Endometrium (tissue), 2 donors: ENCODE results near the gene RSPH9.
"Not testable (repeated sequence)": the region's sequence is repeated elsewhere in the genome, so short reads cannot be mapped to it uniquely, and the experiment has no call there.

Experiments used
- FAIRE-seq: peaks from 2 replicates; lab custom pipeline; 2012; peaks lifted over from hg19 to GRCh38; lab: Jason Lieb, UNC
- donor health status: control.
- donor health status: control.

RSPH9 gene

DNA sequence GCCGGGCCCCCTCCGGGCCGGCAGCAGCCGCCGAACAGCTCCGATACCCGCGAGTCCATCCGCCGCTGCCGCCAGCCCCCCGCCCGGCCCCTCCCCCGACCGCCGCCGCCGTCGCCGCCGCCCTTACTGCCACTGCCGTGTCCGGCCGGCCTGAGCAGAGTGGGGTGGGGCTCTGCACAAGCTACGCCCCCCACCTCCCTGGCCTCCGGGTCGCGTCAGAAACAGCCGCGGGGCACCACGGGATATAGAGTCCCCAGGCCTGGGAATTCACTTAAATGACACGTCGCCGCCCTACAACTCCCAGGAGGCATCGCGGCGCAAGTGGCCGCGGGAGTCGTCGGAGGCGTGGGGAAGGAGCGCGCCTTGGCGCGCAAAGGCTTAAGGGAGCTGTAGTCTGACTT is 15.7 kb upstream of the RSPH9 start, which contains the start of gene GTPBP2:
Gene GTPBP2, minus strand, starts transcription at position 161 of the 401 bp plus-strand sequence. Its CDS starts 102 bp downstream, at position 59.
- FAIRE-seq, result peak; percentile 90

DNA sequence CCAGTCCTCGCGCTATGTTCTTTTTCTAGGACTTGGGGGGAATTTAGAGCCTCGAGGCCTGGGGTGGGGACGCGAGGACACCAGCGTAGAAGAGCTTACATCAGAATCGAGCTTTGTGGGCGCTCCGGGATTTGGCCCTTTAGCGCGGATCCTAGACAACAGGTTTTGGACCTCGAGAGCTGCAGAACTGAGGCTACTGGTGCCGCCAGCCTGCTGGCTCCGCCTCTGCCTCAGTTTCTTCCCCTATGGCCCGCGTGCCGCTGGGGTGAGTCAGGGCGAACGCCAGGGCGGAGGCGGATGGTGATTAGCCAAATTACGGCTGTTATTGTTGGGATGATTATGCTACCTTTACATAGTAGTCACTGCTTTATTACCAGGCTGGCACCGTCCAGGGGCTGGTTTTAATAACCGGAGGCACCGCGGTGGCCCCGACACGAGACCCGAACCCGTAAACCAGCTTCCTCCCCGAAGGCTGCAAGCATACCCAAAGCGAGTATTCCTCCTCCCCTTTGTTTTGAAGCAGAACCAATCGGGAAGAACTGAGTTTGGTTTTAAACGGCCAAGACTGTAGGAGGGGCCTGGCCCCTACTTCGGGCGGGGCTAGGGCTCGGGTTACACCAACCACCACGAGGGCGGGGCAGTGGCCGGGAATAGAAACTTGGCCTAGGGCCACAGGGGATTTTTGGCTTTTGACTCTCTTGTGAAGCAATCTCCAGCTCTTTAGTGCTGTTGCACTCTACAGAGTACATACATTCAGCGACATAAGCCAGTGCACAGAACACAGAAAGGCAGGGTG is 15.1 kb upstream of the RSPH9 start:
- FAIRE-seq, result peak; percentile 95

DNA sequence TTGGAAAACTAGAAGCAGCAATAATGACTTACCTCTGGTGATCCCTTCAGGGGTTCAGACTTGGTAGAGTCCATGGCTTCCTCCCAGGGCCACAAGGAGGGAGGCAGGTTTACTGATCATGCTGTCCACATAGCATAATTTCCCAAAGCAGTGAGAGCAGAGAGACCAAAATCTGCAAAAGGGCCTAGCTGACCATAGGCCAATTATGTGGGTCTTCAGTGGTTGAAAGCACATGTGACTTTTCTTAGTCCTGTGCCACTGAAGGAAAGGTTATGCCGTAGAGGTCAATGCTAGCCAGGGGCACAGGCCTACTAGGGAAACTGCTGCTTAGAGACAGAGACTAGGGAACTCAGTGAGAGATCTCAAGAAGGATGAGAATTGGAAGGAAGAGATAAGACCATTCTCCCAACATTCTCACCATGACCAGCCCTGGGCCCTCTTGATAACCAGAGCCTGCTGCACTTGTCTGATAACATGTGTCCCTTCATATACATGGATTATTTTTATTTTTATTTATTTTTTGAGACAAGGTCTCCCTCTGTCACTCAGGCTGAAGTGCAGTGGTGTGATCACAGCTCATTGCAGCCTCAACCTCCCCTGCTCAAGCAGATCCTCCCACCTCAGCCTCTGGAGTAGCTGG is 13.7 kb upstream of the RSPH9 start:
- no peak for FAIRE-seq

DNA sequence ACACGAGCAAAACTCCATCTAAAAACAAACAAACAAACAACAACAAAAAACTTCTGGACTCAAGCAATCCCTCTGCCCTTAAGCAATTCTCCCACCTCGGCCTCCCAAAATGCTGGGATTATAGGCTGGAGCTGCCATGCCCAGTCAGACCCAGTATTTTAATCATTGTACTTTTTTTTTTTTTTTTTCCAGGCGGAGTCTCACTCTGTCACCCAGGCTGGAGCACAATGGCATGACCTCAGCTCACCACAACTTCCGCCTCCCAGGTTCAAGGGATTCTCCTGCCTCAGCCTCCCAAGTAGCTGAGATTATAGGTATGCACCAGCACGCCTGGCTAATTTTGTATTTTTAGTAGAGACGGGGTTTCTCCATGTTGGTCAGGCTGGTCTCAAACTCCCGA is 11.8 kb upstream of the RSPH9 start:
- not testable (repeated sequence) for FAIRE-seq

DNA sequence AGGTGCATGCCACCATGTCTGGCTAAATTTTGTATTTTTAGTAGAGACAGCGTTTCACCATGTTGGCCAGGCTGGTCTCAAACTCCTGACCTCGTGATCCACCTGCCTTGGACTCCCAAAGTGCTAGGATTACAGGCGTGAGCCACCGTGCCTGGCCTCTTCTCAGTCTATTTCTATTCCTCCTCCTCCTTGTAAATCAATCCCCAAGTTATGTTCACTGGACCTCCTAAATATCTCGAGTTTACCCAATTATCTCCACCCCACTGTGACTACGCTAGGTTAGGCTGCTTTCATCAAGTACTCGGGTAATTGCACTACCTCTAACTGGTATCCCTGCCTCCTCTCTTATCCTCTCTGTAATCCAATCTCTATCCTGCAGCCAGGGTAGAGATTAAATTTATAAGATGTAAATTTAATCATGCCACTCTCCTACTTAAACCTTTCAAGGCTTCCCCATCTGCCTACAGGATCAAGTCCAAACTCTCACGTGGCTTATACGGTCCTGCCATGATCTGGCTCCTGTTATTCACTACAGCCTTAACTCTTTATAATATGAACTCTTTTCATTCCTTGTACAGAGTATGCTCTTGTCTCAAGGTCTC is 10.0 kb upstream of the RSPH9 start:
- no peak for FAIRE-seq

- no peak for FAIRE-seq
Measured at GRCh38 chr6:43635387-43636307, 9.2 kb upstream of the RSPH9 start, which contains the start of gene MAD2L1BP. MAD2L1BP (plus strand) TSS chr6:43635840; CDS start chr6:43635876, 36 bp downstream.

DNA sequence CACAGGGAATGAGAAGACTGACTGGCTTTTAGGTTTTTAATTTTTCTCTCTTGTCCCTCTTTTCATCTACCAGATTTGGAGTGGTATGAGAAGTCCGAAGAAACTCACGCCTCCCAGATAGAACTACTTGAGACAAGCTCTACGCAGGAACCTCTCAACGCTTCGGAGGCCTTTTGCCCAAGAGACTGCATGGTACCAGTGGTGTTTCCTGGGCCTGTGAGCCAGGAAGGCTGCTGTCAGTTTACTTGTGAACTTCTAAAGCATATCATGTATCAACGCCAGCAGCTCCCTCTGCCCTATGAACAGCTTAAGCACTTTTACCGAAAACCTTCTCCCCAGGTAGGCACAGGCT is 8.6 kb upstream of the RSPH9 start:
- no peak for FAIRE-seq

DNA sequence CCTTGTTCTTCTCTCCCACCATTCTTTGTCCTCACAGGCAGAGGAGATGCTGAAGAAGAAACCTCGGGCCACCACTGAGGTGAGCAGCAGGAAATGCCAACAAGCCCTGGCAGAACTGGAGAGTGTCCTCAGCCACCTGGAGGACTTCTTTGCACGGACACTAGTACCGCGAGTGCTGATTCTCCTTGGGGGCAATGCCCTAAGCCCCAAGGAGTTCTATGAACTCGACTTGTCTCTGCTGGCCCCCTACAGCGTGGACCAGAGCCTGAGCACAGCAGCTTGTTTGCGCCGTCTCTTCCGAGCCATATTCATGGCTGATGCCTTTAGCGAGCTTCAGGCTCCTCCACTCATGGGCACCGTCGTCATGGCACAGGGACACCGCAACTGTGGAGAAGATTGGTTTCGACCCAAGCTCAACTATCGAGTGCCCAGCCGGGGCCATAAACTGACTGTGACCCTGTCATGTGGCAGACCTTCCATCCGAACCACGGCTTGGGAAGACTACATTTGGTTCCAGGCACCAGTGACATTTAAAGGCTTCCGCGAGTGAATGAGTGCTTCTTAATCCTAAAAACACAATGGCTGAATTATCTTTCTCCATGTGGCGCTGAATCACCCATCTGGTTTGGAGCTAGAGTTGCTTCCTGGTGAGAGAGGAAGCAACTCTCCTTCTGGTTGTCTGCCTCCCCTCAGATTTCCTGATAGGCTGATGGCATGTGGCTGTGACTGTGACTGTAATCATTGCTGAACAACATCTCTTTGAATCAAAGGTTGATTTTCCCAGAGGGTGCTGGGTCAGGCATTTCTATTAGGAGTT is 4.6 kb upstream of the RSPH9 start:
- no peak for FAIRE-seq

GRCh38 chr6:43645613-43645964 is 753 bp downstream of the RSPH9 start:
- no peak for FAIRE-seq

GRCh38 chr6:43647613-43648012 is 2.8 kb downstream of the RSPH9 start:
- no peak for FAIRE-seq

- no peak for FAIRE-seq
Measured at GRCh38 chr6:43648248-43648647, 3.4 kb downstream of the RSPH9 start.

DNA sequence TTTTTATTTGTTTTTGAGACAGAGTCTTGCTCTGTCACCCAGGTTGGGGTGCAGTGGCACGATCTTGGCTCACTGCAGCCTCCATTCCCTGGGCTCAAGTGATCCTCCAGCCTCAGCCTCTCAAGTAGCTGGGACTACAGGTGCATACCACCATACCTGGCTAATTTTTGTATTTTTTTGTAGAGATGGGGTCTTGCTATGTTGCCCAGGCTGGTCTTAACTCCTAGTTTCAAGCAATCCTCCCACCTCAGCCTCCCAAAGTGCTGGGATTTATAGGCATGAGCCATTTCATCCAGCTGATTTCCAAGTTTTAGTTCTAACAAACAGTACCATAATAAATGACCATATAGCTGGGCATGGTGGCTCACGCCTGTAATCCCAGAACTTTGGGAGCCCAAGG is 8.0 kb downstream of the RSPH9 start:
- not testable (repeated sequence) for FAIRE-seq

- no peak for FAIRE-seq
Measured at GRCh38 chr6:43657221-43657802, 12.5 kb downstream of the RSPH9 start.

GRCh38 chr6:43658161-43658560 is 13.3 kb downstream of the RSPH9 start:
- FAIRE-seq, result no peak

DNA sequence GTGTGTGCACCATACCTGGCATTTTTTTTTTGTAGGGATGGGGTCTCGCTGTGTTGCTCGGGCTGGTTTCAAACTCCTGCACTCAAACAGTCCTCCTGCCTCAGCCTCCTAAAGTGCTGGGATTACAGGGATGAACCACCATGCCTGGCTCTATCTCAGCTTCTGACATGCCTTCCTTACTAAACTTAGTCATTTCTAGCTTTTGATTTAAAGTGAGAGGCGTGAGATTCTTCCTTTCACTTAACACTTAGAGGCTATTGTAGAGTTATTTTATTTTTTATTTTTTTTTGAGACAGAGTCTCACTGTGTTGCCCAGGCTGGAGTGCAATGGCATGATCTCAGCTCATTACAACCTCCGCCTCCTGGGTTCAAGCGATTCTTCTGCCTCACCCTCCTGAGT is 18.1 kb downstream of the RSPH9 start:
- not testable (repeated sequence) for FAIRE-seq

DNA sequence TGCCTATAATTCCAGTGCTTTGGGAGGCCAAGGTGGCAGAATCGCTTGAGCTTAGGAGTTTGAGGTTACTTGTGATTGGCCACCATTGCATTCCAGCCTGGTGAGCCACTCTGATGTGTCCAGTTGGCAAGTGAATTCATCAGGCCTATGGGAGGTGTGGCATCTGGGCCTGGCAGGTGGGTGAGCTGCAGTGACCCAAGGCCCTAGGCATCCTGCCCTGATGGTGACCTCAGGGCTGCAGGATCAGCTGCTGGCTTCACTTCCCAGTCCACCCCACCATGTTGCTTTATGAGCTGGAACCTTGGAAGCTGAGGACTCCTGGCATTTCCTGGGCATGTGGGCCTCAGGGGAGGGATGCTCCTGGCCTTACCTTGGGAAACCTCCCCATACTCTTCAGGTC is 20.5 kb downstream of the RSPH9 start:
- no peak for FAIRE-seq

DNA sequence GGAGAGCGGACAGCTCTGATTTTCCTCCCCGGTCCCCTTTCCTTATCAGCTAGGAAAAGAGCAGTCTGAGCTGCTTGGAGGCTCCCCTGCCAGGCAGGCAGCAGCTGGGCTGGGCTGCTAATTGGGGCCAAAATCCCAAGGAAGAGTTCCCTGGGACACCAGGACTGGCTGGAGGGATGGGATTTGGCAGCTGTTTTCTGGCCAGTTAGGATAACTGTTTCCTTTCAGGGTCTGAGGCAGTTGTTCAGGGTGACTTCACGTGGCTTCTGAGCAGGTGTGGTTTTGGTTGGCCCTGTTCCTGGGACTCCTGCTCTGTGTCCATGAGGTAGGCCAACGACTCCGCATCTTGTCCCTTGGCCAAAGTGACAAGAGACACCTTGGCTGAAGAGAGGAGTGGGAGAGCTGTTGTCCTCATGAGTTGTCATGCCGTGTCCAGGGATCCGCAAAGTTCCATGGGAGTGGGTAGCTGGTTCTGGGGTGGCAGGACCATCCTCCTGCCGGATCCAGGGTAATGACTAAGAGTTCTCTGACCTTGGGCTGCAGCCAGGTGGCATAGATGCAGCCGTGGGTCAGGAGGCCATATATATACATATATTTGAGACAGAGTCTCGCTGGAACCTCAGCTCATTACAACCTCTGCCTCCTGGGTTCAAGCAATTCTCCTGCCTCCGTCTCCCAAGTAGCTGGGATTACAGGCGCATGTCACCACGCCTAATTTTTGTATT is 21.5 kb downstream of the RSPH9 start:
- FAIRE-seq, result no peak

DNA sequence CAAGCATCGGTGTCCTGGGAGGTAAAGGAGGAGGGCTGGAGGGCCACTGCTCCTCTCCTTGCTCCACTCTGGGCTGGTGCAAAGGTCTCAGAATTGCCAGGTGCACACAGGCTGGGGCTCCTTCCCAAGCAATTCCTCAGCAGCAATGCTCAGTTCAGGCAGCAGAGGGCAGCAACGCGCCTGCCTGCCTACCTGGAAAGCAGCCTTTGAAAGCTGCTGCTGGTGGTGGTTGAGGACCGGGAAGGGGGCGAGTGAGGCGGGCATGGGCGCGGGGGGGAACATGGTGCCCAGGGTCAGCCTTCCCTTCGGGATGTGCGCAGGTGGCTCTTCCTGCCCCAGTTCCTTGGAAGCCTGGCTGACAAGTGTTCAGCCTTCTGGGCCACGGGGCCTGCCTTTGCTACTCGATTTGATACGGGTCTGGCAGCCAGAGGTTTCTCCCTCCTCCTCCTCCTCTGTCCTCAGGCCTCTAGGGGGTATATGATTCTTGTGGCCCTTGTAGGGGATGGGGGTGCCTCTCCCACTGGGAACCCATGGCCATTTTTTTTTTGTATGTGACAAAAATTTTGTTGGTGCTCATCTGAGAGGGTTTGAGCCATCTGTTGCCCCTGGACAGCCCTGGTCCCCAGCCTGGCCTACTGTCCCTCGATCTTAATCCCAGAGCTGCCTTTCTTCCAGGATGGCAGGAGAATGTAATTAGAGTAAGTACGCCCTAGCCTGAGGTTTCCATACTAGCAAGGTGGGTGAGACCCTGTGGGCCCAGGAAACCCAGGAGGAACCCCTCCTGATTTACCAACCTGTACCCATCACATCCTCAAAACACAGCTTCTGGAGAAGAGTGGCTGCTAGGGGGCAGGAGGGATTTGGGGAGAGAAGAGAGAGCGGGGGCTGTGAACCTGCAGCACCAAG is 22.7 kb downstream of the RSPH9 start:
- FAIRE-seq, result no peak
